NCI-H1092 treated with DMSO at 0.1 percent for 48 hours (cell line): ENCODE measurements around the gene WFDC5.
"Not testable (repeated sequence)": the region's sequence is repeated elsewhere in the genome, so short reads cannot be mapped to it uniquely, and the experiment has no call there.

ENCODE experiments used
- DNase-seq: peaks from one replicate; lab custom pipeline; 2025; lab: John Stamatoyannopoulos, UW

Gene WFDC5

DNA sequence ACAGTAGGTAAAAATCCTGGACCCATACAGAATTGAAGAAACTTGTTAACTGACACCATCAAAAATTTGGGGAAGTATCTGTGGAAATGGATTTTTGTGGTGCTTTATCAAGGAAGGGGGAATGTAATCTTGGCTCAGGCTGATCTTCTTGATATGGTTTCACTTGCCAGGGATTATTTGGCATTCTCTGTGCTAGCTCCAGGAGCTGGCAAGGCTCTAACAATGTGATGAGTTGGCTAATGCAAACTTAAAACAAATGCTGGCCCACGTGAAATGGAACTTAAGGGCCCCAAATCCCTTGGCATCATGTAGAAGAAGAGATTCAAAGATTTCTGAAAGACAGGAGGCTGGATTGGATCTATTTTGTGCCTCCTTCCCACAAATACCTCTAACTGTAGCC, 27.2 kb downstream of the WFDC5 start:
- DNase-seq: no peak

DNA sequence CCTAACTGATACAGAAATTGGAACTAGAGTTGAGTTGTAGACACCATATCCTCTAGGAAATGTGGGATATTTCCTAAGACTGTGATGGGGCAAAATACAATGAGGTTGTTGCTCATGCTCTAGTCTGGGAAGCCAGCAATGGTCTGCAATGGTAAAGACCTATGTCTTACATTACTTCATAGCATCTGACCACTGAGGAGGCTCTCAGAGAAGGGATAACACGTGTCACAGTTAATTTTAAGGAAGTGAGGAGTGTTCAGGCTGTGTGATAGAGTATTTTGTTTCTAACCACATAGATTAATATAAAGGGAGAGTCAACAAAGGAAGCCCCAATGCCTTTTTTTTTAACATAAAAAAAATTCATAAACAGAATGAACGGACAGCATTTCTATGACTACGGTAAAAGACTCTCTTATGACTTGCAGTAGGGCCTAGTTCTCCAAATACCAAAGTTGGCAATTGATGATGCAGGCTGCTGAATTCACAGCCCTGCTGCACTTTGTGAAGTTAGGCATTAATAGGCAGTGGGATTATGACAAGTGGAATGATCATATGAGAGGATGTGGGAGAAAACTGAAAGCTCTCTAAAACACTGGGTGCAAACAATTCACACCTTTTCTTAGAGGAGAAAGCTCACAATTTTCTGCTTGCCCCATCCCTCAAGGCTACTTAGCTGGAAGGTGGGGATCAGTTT, 27.7 kb downstream of the WFDC5 start:
- DNase-seq: no peak

GRCh38 chr20:45085867-45086266, 29.1 kb downstream of the WFDC5 start:
- no peak for DNase-seq

GRCh38 chr20:45085289-45085688, 29.7 kb downstream of the WFDC5 start:
- DNase-seq: no peak

DNA sequence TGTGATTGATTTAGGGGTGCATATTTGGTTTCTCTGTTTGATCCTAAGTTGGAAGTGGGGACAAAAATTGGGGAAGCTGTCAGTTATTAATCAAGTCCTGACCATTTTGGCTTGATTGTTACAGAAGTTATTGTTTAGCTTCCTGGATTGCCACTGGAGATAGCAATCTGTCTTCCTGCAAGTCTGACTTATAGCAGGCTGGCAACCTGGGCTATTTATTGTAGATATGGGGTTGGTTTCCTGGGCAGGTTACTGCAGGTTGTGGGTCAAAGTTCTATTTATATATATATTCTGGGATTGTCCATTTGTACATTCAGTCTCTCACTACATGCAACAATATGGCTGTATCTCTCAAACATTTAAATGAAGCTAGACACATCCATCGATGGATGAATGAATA, 31.8 kb downstream of the WFDC5 start:
- DNase-seq: no peak

DNA sequence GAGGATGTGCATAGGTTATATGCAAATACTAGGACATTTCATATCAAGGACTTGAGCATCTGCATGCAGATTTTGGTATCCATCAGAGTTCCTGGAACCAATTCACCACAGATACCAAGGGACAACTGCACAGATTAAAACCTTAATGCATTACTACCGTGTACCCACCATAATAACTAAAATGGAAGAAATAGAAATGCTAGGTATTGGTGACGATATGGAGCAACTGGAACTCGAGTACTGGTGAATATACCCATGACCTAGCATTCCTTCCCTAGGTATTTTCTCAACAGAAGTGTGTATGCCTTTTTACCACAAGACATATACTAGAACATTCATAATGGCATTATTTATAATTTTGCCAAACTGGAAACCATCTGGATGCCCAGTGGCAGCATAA, 32.5 kb downstream of the WFDC5 start:
- no peak for DNase-seq

- DNase-seq: no peak
These were observed 33.9 kb downstream of the WFDC5 start for GRCh38 chr20:45080867-45081624.

- no peak for DNase-seq
These were observed 37.4 kb downstream of the WFDC5 start for GRCh38 chr20:45077559-45077958.

- DNase-seq: no peak
These were observed 41.8 kb downstream of the WFDC5 start for GRCh38 chr20:45073221-45073620.

- no peak for DNase-seq
These were observed 42.9 kb downstream of the WFDC5 start for GRCh38 chr20:45072066-45072465.

DNA sequence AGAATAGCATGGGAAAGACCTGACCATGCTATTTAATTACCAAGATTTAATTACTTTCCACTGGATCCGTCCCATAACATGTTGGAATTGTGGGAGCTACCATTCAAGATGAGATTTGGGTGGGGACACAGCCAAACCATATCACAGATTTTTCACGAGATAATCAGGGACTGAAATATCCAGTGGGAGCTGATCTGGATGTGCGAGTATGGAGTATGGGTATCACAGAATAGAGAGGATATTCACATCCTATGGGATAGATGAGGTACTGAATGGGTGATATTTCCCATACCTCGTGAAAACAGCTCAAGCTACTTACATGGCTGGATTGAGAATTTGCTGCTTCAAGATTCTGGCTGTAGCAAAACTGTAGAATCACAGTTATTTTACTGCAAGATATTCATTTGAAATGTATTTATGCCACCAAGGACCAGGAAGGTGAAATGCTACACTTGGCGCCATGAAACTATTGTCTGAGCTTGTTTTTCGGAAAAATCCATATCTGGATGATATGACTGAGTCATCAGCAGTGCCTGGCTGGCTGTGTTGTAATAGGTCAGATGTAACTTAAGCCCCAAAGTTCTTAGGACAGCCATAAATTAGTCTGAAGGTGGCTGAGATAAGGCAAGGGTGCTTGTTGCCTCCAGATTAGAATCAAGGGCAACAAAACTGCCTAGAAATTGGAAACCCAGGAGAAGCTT, 43.9 kb downstream of the WFDC5 start:
- no peak for DNase-seq

- DNase-seq: no peak
These were observed 45.7 kb downstream of the WFDC5 start for GRCh38 chr20:45069261-45069660.

DNA sequence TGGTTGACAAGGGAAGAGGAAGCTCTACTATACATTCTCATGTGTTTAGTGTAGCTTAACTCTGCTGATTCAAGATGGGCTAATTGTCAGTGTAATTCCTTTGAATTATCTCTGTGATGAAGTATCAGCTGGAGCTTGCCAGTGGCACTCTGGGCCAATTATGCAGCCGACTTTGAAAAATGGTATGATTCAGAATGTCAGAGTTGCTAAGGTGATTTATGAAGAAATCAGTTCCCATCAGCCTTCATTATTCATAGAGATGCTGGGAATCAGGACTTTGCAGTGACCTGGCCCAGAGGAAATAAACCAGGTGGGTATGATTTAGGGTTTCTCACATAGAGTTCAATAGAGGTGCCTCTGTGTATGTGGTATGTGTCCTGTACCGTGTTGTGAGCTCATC, 47.4 kb downstream of the WFDC5 start:
- DNase-seq: no peak

- DNase-seq: no peak
These were observed 47.9 kb downstream of the WFDC5 start for GRCh38 chr20:45067087-45067486.

DNA sequence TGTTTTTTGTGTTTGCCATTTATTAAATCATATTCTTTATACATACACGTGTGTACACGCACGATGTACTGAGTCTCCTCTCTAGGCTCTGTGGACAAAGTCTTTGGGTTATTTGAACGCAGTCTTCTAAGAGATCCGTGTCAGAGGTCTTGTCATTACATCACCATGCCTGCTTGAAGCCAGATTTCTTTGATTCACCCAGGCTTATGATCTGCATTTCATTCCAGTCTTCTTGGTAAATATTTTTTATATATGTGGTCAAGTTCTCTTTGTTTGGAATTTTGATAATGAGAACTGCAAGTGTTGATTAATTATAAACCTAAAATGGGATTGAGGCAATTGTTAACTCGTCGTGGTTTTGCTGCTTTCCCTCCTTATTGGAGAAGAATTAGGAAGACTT, 48.6 kb downstream of the WFDC5 start:
- DNase-seq: no peak

- DNase-seq: no peak
These were observed 50.2 kb downstream of the WFDC5 start for GRCh38 chr20:45064812-45065211.

DNA sequence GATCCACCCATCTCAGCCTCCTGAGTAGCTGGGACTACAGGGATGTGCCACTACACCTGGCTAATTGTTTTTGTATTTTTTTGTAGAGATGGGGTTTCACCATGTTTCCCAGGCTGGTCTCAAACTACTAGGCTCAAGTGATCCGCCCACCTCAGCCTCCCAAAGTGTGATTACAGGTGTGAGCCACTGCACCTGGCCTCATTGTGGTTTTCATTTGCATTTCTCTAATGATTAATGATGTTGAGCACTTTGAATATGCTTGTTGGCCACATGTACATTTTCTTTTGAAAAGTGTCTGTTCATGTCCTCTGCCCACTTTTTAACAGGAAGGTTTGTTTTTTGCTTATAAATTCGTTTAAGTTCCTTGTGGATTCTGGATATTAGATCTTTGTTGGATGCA, 51.9 kb downstream of the WFDC5 start:
- not testable (repeated sequence) for DNase-seq

DNA sequence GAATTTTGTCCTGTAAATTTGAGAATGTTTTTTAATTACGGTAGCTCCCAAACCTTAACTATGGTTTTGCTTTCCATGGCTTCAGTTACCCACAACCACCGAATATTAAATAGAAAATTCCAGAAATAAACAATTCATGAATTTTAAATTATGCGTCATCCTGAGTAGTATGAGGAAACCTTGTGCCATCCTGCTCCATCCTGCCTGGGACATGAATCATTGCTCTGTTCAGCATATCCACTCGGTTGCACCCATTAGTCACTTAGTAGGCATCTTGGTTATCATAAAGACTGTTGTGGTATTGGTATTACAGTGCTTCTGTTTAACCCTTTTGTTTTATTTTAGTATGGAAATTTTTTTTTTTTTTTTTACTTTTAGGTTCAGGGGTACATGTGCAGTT, 53.7 kb downstream of the WFDC5 start:
- DNase-seq: no peak

DNA sequence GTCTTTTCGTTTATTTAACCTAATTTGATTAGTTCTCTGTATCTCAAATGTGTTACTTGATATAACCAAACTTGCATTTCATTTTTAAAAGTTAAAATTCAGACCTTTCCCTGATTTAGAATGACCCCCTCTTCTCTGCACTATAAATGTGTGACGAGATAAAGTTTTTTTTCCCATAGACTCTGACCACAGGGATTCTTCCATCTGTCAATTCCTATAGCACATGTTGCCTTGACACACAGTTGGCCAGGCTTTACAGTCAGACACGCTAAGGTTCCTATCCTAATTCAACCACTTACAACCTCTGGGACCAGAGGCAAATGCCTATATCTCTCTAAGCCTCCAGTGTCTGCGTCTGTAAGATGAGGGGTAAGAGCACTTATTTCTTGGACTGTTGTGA, 54.7 kb downstream of the WFDC5 start:
- no peak for DNase-seq
